ENCODE data around the gene TH.

DNA sequence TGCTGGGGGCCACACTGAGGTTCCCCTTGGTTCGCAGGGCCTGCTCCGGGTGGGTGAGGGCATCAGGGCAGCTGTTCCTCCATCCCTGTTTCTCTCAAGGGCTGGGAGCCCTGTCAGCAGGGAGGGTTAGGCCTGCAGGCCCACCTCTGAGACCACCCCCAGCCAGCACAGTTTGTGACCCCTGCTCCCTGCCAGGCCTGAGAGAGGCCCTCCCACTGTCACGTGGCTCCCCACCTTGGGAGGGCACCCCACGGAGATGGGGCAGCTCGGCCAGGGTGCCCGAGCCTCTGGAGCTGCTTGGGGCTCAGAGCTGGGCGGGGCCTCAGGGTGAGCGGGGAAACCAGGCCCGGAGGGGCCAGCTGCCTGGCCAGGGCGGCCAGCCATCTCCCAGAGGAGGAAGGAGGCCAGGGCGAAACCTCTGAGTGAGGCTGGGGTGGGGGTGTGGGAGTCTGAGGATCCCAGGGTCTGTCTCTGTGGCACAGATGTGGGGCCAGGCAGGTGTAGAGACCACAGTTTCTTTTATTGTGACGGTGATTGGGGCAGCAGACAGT, 8.1 kb downstream of the TH start:
- TF ChIP-seq POLR2AphosphoS5 (IDR thresholded peaks at IDR 0.05; ENCODE audit: low read depth, low read length) (no peak), SUZ12 (IDR thresholded peaks at IDR 0.05; ENCODE audit: low read length) (no peak), CTCF (IDR thresholded peaks at IDR 0.05; ENCODE audit: control extremely low read depth in 1 of 3, insufficient read depth in 1 of 3, low read depth in 1 of 3, low read length in 3 of 3) (no peak), KDM1A (IDR thresholded peaks at IDR 0.05; ENCODE audit: borderline replicate concordance, low read length) (no peak), CREB1 (IDR thresholded peaks at IDR 0.05) (no peak), JUN (IDR thresholded peaks at IDR 0.05; ENCODE audit: low read depth, low read length) (no peak), NRF1 (IDR thresholded peaks at IDR 0.05; ENCODE audit: low read depth, low read length) (no peak), EZH2 (IDR thresholded peaks at IDR 0.05; ENCODE audit: low read depth, low read length, severe bottlenecking) (no peak), MAFK (IDR thresholded peaks at IDR 0.05; ENCODE audit: low read depth, low read length) (no peak), MAX (IDR thresholded peaks at IDR 0.05) (no peak), BACH1 (IDR thresholded peaks at IDR 0.05; ENCODE audit: low read length) (no peak), RAD21 (IDR thresholded peaks at IDR 0.05 in 1 of 2, conservative IDR thresholded peaks at IDR 0.05 in 1 of 2; ENCODE audit: low read depth in 2 of 2, low read length in 2 of 2) (no peak), ASH2L (IDR thresholded peaks at IDR 0.05; ENCODE audit: low read length) (no peak), TAF7 (optimal IDR thresholded peaks at IDR 0.05; ENCODE audit: borderline replicate concordance, low read depth, low read length) (no peak)
